Measurements from ENCODE around the gene REXO4.
"Not testable (repeated sequence)": the region's sequence is repeated elsewhere in the genome, so short reads cannot be mapped to it uniquely, and the experiment has no call there.

Gene REXO4

GRCh38 chr9:133417541-133418461 is at the start of gene REXO4:
TSS of gene REXO4 (minus strand) at chr9:133418010. CDS start at chr9:133417844, 166 bp downstream.
- peak; percentile 67 for DNase-seq (ENCODE audit: low read depth)

DNA sequence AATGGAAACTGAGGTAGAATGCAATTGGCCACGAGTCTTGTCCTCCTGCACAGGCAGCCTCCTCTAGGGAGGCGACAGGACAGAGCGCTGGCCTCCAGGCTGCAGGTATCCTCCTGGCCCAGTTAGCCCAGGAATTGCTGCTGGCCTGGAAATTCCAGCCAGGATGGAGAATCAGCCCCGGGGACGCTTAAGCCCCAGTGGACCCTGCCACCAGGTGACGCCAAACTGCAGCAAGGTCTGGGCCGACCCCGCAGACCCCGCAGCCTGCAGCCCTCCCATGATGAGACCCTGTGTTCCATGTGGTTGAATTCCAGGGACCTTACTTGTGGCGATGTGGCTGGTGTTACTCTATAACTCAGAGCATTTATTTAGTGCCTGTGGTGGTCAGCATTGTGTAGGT is 49.3 kb upstream of the REXO4 start:
- DNase-seq (ENCODE audit: low read depth): no peak

- DNase-seq (ENCODE audit: low read depth): no peak
Measured at GRCh38 chr9:133465984-133466383, 48.2 kb upstream of the REXO4 start.

- no peak for DNase-seq (ENCODE audit: low read depth)
Measured at GRCh38 chr9:133464638-133465037, 46.8 kb upstream of the REXO4 start.

GRCh38 chr9:133463864-133464615 is 46.2 kb upstream of the REXO4 start:
- no peak for DNase-seq (ENCODE audit: low read depth)

DNA sequence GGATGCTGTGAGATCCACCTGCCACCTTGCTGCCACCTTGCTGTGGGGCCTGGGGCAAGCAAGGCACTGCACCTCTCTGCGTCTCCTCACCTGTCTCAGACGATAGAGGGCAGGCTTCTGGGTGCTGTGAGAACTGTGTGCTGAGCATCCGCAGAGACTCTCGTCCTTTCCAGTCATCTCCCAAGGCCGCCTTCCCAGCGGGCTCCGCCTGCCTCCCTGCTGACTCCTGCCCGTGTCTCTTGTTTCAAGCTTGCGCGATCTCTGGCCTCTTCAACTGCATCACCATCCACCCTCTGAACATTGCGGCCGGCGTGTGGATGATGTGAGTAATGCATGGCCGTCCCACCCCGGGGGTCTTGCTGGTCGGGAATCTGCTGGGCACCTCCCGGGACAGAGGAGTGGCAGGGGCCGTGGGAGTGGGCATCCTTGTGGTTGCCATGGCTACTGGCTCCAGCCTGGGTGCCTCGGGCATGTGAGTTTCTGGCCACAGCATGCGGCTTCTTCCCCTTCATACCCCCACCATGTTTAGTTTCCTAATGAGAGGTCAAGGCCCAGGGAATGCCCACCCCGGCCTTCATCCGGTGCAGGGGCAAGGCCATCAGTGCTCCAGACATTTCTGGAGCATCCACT is 45.5 kb upstream of the REXO4 start:
- DNase-seq (ENCODE audit: low read depth): no peak

DNA sequence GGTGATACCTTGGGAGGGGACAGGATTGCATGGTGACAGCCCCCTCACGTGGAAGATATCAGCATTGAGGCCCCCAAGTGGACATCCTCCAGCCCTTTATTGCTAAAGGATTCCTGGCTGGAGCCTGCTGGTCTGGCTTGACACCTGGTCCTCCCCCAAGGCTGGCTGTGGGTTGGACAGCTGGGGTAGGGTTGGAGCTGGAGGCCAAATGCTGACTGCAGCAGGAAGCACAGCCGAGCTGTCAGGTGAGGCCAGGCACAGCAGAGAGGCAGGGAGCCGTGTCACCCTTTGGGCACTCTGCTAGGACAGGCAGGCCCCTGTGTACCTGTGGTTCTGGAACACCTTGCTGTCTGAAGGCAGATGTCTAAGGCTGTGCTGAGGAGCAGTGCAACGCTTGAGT is 44.2 kb upstream of the REXO4 start:
- no peak for DNase-seq (ENCODE audit: low read depth)

- no peak for DNase-seq (ENCODE audit: low read depth)
Measured at GRCh38 chr9:133460405-133461175, 42.8 kb upstream of the REXO4 start.

DNA sequence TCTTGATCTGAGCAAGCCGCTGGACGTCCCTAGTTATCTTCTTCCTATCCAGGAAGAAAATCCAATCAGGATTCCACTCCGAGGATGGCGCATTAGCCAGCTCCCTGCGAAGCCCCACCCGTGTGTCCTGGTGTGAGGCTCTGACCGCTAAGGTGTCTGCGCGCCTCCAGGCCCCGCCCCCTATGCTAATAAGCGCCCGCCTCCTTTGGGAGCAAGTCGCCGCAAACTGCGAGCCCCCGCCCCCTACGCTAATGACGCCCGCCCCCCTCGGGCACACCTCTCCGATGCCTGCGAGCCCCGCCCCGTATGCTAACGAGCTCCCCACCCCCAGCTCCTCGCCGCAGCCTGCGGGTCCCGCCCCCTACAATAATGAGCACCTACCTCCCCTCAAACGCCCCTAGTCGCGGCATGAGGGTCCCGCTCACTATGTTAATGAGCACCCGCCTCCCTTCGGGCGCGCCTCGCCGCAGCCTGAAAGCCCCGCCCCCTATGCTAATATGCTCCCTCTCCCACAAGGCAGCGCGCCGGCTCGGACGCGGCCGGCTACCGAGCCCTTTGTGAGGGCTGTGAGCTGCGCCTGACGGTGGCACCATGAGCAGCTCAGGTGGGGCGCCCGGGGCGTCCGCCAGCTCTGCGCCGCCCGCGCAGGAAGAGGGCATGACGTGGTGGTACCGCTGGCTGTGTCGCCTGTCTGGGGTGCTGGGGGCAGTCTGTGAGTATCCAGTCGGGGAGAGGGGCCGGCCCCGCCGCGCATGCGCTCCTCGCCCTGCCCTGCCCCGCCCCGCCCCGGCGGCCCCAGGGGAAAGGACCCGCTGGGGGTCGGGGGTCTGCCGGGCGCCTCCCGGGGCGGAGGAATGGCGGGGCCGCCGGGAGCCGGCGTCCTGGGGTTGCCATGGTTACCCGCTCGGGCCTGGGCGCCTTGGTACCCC is 41.9 kb upstream of the REXO4 start, which contains the start of gene CACFD1:
Gene CACFD1, plus strand, starts transcription at position 503 of the 929 bp plus-strand sequence. Its CDS starts 89 bp downstream, at position 592.
- DNase-seq (ENCODE audit: low read depth): peak; percentile 89

- DNase-seq (ENCODE audit: low read depth): no peak
Measured at GRCh38 chr9:133458643-133459312, 41.0 kb upstream of the REXO4 start.

DNA sequence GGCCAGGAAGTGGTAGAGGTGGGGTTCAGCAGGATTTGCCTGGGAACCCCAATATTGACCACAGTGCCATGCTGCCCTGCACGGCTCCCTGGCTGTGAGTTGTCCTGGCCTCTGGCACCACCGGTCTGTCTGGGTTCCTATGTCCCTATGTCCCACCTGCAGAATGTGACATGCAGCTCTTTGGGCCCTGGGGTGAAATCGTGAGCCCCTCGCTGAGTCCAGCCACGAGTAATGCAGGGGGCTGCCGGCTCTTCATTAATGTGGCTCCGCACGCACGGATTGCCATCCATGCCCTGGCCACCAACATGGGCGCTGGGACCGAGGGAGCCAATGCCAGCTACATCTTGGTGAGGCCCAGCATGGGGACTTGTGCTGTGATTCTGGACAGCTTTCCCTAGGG is 39.9 kb upstream of the REXO4 start:
- DNase-seq (ENCODE audit: low read depth): no peak

GRCh38 chr9:133457233-133457632 is 39.4 kb upstream of the REXO4 start:
- no peak for DNase-seq (ENCODE audit: low read depth)

GRCh38 chr9:133456409-133456808 is 38.6 kb upstream of the REXO4 start:
- no peak for DNase-seq (ENCODE audit: low read depth)

GRCh38 chr9:133455936-133456335 is 38.1 kb upstream of the REXO4 start:
- DNase-seq (ENCODE audit: low read depth): no peak

DNA sequence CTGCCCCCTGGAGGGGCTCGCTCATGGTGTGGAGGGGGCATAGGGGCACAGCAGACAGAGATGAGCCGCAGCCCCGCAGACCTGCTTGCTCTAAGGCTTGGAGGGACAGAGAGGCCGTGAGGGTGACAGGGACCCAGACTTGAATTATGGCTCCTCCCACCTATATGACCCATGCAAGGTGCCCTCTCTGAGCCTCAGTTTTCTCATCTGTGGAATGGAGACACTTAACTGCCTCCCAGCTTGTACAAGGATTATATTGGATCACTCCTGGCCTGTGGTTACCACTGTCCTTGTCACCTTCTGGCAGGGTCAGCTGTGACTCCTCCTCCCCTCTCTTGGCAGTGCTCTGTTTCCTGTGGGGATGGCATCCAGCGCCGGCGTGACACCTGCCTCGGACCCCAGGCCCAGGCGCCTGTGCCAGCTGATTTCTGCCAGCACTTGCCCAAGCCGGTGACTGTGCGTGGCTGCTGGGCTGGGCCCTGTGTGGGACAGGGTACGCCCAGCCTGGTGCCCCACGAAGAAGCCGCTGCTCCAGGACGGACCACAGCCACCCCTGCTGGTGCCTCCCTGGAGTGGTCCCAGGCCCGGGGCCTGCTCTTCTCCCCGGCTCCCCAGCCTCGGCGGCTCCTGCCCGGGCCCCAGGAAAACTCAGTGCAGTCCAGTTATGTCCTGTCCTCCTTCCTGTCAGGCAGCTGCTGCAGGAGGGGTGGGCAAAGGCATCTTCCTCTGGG is 37.3 kb upstream of the REXO4 start:
- no peak for DNase-seq (ENCODE audit: low read depth)

DNA sequence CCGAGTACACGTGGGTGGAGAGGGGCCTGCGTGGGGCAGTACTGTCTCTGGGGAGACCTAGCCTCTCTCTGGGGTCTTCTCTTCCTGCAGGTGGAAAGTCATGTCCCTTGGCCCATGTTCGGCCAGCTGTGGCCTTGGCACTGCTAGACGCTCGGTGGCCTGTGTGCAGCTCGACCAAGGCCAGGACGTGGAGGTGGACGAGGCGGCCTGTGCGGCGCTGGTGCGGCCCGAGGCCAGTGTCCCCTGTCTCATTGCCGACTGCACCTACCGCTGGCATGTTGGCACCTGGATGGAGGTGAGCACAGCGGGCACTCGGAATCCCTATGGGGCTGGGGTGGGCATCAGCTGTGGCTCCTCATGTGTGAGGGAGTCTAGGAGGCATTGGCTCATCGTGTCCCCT is 36.5 kb upstream of the REXO4 start:
- DNase-seq (ENCODE audit: low read depth): no peak

DNA sequence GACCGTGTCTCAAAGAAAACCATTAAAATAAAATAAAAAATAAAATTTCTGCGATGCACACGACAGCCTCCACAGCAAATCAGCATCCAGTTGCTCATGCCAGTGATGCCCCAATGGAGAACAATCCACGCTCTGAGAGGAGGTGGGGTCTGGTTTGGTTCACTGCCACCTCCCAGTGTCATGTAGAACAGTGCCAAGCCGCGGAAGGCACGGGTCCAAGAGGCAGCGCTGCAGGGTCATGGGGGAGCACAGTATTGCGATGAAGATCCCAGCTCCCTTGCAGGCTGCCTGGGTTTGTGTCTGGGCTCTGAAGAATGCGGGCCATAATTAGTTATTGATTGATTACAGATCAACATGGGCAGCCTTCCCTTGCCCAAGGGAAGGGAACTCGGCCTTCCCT is 35.8 kb upstream of the REXO4 start:
- DNase-seq (ENCODE audit: low read depth): no peak

DNA sequence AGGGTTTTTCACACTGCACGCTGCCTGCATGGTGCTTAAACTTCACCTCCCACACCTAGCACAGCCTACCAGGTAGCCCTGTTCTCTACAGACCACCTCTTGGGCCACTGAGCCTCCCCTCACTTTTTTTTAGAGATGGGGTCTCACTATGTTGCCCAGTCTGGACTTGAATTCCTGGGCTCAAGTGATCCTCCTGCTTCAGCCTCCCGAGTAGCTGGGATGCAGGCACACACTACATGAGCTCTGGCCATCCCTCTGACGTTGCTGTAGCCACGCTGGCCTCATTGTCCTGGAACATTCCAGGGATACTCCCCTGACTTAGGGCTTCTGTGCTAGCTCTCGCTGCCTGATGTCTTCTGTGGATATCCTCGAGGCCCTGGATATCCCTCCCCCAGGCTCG is 34.8 kb upstream of the REXO4 start:
- no peak for DNase-seq (ENCODE audit: low read depth)

GRCh38 chr9:133451865-133452264 is 34.1 kb upstream of the REXO4 start:
- DNase-seq (ENCODE audit: low read depth): not testable (repeated sequence)
